GM12891 (cell line): Measurements from ENCODE around the gene MUTYH.

Experiments used
- DNase-seq: peaks from one replicate; pipeline ENCODE4 v3.0.0; 2011; ENCODE audit warnings: low spot score; ENCODE audit not compliant: insufficient read length
- FAIRE-seq: peaks from 2 replicates; lab custom pipeline; 2011; peaks lifted over from hg19 to GRCh38; lab: Jason Lieb, UNC
- PAX5 ChIP-seq: IDR thresholded peaks from 2 replicates; pipeline ENCODE4 v1.6.1; 2011; ENCODE audit warnings: low read length, moderate library complexity, mild to moderate bottlenecking; ENCODE audit not compliant: insufficient read depth, severe bottlenecking
- POLR2A ChIP-seq: IDR thresholded peaks from 2 replicates; pipeline ENCODE4 v1.6.1; 2011; ENCODE audit warnings: low read depth, low read length, control low read depth
- POLR2AphosphoS5 ChIP-seq: IDR thresholded peaks from 2 replicates; pipeline ENCODE4 v1.6.1; 2011; ENCODE audit warnings: low read depth, low read length, control low read depth
- POU2F2 ChIP-seq: IDR thresholded peaks from 2 replicates; pipeline ENCODE4 v1.6.1; 2011; ENCODE audit warnings: low read depth, mild to moderate bottlenecking, control low read depth, low read length, moderate library complexity
- SPI1 ChIP-seq: IDR thresholded peaks from 2 replicates; pipeline ENCODE4 v1.6.1; 2011; ENCODE audit warnings: low read depth, low read length, control low read depth
- TAF1 ChIP-seq: IDR thresholded peaks from 2 replicates; pipeline ENCODE4 v1.6.1; 2011; ENCODE audit warnings: low read depth, low read length, control low read depth

MUTYH gene

DNA sequence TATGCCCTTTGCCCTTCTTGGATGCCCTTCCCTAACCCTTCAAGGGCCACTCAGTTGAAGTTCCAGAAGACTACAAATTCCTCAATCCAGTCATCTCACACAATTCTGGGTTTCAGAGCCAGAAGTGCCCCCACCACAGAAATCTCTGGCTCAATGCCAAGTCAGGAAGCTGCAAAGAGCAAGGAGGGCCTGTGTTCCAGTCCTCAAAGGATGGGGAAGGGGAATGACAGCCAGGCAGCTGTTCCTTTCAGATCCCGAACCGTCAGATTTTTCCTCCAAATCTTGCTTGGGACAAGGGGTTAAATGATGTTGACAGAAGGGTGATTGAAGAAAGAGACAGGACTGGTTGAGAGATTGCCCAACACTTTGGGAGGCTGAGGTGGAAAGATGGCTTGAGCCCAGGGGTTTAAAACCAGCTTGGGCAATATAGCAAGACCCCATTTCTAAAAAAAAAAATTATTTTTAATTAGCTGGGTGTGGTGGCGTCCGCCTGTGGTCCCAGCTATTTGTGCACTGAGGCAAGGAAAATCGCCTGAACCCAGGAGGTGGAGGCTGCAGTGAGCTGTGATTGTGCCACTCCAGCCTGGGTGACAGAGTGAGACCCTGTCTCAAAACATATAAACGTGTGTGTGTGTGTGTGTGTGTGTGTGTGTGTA is 14.3 kb downstream of the MUTYH start:
- no peak for FAIRE-seq
- TF ChIP-seq POU2F2 (no peak), POLR2AphosphoS5 (no peak), SPI1 (no peak), POLR2A (no peak), TAF1 (no peak), PAX5 (no peak)
- DNase-seq: no peak

DNA sequence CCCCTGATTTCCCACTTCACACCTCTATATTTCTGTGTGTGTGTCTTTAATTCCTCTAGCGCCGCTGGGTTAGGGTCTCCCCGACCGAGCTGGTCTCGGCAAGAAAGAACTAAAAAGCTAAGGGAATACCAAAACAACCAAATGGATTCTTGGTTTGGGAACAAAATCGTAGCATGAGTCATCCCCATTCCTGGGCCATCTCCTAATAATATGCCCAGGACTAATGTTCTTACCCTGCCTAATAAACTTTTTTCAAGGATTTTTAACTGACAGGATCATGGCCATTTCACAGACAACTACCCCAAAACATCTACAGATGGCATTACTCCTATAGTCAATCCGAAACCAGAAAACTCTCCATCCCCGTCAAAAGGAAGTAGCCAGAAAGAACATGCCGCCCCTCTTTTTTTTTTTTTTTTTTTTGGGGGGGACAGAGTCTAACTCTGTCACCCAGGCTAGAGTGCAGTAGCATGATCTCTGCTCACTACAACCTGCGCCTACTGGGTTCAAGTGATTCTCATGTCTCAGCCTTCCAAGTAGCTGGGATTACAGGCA is 17.7 kb downstream of the MUTYH start:
- no peak for TF ChIP-seq TAF1
- TF ChIP-seq POLR2A: no peak
- no peak for TF ChIP-seq POLR2AphosphoS5
- TF ChIP-seq POU2F2: no peak
- TF ChIP-seq SPI1: no peak
- DNase-seq: no peak
- FAIRE-seq: no peak

DNA sequence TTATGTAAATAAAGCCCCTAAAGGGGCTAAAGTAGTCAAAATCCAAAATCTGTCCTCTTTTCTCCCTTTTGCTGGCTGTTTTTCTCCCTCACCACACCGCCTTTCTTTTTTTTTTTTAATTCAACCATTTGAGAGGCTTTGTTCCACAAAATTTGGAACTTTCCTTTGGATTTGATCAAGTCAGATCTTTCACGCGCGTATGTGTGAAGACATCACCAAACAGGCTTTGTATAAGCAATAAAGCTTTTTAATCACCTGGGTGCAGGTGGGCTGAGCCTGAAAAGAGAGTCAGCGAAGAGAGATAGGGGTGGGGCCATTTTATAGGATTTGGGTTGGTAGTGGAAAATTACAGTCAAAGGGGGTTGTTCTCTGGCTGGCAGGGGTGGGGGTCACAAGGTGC is 18.8 kb downstream of the MUTYH start:
- DNase-seq (no peak), FAIRE-seq (no peak)
- TF ChIP-seq POU2F2 (no peak), SPI1 (no peak)

DNA sequence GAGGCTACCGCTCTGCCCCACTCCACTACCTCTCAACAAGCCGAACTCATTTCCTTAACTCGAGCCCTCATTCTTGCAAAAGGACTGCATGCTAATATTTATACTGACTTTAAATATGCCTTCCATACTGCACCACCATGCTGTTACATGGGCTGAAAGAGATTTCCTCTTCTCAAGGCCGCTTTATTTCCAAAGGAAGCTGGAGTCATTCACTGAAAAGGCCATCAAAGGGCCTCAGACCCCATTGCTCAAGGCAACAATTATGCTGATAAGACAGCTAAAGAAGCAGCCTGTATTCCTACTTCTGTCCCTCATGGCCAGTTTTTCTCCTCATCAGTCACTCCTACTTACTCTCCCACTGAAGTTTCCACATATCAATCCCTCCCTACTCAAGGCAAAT is 20.5 kb downstream of the MUTYH start:
- DNase-seq: no peak
- TF ChIP-seq POU2F2: no peak
- no peak for TF ChIP-seq TAF1
- TF ChIP-seq POLR2AphosphoS5: no peak
- FAIRE-seq: no peak

DNA sequence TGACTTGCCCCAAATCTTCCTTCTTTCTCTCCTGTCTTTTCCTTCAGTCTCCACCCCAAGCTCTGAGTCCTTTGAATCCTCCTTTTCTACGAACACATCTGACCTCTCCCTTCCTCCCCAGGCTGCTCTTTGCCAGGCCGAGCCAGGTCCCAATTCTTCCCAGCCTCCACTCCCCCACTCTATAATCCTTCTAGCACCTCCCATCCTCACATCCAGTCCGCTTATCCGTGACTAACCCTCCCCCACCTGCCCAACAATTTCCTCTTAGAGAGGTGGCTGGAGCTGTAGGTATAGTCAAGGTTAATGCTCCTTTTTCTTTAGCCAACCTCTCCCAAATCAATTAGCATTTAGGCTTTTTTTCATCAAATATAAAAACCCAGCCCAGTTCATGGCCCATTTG is 23.1 kb downstream of the MUTYH start:
- DNase-seq (no peak), FAIRE-seq (no peak)
- no peak for TF ChIP-seq PAX5

DNA sequence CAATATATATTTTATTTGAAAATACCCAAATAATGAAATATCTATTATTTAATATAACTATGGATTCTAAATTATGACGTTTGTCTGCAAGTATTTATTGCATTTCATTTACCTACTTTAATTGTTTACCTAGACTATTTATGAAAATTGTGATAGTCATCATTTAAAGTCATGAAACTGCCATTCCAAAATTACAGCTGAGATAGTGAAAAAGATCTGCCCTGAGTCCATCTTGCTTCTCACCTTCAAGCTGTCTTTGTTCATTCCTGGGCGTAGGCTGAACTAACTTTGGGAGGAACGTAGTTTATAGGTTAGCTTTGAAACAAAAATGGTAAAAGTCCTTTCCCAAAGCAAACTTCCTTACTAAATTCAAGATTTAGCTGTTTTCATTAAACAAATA is 26.0 kb downstream of the MUTYH start:
- FAIRE-seq (no peak), DNase-seq (no peak)
- TF ChIP-seq POLR2AphosphoS5 (no peak), PAX5 (no peak), POLR2A (no peak), SPI1 (no peak)

DNA sequence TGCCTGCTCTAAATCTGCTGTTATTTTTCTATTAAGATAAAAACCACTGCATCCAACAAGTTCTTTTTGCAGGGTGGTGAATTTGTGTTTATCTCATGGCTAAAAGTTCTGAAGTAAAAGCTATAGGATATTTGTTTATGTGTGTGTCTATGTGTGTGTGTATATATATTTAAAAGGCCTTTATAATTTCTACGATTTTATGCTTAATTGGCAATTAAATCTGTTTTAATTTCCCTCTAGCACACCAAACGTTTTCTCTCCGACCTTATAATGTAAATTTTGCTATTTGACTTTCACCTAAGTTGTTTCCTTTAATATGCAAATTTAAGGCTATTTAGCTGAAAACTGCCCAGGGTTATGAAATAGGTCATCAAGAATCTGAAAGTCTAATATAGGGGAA is 33.3 kb downstream of the MUTYH start:
- no peak for DNase-seq
- TF ChIP-seq POLR2A (no peak), POU2F2 (no peak), POLR2AphosphoS5 (no peak)
- FAIRE-seq: no peak

DNA sequence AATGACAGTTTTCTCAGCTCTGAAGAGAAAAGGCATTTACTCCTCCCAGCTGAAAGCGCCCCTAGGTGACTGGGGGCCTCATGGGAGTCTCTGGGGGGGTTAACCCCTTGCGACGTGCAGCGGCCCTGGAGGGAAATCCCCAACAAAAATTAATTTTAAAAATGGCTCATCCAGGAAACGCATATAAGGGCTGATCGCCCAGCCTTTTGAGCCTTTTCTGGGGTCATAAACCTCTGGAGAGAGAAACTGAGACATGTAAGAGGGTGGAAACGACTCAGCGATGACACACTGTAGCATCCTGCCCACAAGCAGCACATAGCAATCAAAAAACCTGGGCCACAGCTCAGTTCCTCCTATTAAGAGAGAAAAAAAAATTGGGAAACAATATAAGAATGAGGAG is 33.9 kb downstream of the MUTYH start:
- DNase-seq (no peak), FAIRE-seq (peak; percentile 28)
- TF ChIP-seq SPI1 (peak; percentile 72), TAF1 (0 out of 2 replicates have a peak, but pooled peaks have one; percentile 57), POLR2A (no peak), POU2F2 (no peak), POLR2AphosphoS5 (no peak)

DNA sequence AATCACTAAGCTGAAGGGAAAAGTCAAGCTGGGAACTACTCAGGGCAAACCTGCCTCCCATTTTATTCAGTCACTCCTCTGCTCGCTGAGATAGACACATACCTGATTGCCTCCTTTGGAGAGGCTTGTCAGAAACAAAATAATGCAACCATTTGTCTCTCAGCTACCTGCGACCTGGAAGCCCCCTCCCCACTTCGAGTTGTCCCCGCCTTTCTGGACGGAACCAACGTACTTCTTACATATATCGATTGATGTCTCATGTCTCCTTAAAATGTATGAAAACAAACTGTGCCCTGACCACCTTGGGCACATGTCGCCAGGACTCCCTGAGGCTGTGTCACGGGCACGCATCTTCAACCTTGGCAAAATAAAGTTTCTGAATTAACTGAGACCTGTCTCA is 35.0 kb downstream of the MUTYH start:
- FAIRE-seq (peak; percentile 51), DNase-seq (no peak)

DNA sequence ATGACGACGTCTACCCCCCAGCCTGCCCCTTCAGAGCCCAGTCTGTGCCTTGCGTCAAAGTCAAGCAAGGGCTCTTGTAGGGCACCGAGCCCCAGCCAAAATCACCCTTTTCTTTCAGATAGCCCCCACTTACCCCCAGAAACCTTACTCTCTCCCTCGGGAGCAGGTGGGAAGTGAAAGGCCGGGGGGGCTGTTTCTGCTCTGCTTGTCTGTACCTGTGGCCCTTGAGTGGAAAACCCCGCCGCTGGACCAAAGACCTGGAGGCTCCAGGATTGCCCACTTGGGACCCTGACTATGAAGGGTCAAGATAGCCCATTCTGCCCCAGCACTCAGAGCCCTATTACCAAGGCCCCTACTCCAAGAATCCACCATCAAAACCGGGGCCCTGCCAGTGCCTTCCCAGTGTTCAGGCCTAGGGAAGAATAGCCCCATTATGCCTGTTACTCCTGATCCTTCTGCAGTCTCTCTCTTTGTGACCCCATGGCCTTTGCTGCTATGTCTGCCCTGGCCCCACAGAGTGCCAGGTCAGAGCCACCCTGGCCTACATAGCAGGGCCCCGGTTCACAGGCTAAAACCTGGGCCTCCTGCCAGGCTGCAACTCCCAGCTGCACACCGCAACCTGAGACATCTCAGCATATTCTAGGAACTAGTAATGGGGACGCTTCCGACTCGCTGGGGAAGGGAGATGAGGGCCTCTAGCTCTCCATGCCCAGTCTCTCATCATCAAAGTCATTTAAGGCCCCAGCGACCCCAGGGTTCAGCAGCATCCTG is 35.7 kb downstream of the MUTYH start:
- TF ChIP-seq TAF1: 0 out of 2 replicates have a peak, but pooled peaks have one; percentile 6
- no peak for TF ChIP-seq POLR2A
- TF ChIP-seq POU2F2: no peak
- 0 out of 2 replicates have a peak, but pooled peaks have one; percentile 6 for TF ChIP-seq SPI1
- no peak for TF ChIP-seq POLR2AphosphoS5
- TF ChIP-seq PAX5: no peak
- DNase-seq: no peak
- peak; percentile 23 for FAIRE-seq

More for the DNA sequence above, 35.0 kb downstream of the MUTYH start:
- TF ChIP-seq TAF1 (0 out of 2 replicates have a peak, but pooled peaks have one; percentile 4), SPI1 (no peak)
